Stimulated activated naive CD4-positive, alpha-beta T cell (primary cell): ENCODE measurements around the gene PPM1N.
A peak's percentile ranks its signal among the peaks of the same experiment; 100 is the strongest.

Experiments
- DNase-seq, 6 experiments: peaks; one replicate each; lab custom pipeline; 2025; lab: John Stamatoyannopoulos, UW

Gene PPM1N

DNA sequence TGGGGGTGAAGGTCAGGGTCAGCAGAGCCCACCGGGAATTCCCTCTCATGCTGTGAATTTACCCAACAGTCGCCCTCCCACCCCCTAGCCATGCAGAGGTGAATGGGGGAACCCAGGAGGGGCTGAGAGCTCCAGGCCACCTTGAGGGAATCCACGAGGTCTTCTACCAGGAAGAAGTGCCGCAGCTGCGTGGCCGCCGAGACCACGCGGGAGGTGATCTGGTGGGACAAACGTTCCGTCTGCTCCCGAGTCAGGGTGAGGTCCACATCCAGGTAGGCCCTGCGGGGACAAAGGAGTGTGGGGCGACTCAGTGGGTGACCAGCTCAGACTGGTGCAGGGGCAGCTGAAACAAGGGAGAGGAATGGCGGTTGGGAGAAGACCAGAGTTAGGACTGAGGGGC lies 9.5 kb upstream of the PPM1N start:
- no peak for DNase-seq

DNA sequence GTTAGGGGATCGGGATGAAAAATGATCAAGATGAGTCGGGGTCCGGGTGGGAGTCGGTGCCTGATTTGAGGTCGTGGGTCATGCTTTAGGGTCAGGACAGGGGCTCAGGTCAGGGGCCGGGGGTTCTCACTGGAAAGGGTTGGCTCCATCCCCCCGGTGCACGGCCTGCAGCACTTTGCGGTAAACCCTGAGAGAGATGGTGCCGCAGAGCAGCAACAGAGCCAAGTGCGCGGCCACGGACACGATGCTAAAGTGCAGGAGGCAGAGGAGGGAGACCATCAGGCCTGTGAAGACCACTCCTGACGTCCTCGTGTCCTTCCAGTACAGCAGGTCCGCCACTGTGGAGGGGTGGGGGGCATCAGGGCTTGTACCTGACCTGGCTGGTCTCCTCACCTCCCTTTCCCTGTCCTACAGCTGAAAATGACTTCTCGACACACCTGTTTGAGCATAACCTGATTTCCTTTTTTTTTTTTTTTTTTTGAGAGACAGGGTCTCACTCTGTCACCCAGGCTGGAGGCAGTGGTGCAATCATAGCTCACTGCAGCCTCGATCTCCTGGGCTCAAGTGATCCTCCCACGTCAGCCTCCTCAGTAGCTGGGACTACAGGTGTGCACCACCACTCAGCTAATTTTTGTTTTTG lies 8.9 kb upstream of the PPM1N start:
- DNase-seq, result no peak

DNA sequence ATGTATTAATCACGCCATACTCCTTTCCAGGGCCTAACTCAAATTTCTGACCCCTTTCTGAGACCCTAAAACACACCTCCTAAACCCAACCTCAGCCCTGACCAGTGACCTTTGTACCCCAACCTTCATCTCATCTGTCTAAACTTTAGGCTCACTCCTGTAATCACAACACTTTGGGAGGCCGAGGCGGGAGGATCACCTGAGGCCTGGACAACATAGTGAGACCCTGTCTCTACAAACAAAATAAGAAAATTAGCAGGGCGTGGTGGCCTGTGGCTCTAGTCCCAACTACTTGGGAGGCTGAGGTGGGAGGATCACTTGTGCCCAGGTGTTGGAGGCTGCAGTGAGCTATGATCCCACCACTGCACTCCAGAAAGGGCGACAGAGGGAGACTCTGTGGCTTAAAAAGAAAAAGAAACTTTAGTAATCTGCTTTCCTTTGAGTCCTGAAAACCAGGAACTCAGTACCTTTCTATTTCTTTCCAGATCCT lies 6.1 kb upstream of the PPM1N start:
- no peak for DNase-seq

DNA sequence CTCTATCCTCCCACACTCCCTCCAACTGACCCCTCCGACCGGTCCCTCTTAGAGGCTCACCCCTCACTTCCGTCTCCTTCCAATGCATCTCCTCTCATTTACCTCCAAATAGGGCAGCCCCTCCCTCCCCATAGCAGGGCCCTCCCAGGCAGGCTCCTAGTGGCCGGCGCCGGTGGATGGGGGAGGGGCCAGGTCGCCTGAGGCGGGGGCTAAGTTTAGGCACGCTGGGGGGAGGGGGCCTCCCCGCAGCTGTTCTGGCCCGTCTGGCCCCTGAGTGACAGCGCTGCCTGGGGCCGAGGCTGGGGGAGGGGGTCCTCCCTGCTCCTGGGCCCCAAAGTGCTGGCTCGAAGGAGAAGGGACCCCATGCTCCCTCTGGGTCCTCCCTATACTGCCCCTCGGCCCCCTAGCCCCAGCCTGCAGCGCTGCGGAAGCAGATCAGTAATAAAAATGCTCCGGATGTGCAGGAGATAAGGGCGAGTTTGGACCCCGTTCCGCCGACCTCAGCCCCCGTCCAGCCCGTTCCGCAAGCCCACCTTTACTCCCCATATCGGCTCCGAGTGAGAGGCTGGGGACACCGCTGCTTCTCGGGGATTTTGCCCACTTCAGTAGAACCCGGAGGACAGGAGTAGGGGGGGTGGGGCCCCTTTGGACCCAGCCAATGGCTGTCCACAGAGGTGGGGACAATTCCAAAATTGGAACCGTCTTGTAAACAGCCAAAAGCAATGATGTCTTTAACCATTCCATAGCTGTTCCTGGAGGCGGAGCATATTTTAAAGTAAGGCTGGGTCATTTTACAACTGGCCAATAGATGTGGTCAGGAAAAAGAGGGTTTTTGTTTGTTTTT lies 5.4 kb upstream of the PPM1N start:
- DNase-seq, result no peak

DNA sequence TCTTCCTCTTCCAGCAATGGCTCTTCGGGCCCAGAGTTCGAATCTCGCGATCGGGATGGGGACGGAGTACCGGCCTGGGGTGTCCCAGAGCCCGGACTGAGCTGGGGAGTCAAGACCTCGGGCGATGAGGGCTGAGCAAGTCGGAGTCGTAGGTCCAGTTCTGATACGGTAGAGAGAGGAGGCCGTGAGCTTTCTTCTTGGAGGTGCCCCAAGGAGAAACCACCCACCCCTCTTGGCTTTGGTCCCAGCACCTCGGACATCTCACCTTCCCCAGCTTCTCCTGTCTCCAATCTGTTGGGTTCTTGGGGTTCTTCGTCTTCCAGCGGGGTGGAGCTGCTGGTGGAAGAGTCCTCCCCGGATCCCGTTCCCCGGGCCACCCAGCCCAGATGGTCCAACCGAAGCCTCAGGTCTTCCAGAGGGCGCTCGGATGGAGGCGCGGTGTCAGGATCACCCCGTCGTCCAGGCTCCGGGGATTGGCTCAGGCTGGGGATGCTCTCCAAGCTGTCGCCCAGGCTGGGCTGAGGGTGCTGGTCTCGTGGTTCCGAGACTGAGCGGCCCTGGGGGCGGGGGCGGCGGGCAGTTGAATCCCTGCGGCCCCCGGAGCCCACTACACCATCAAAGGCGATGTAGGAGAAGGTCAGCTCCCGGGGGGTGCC lies 3.9 kb upstream of the PPM1N start:
- no peak for DNase-seq

DNA sequence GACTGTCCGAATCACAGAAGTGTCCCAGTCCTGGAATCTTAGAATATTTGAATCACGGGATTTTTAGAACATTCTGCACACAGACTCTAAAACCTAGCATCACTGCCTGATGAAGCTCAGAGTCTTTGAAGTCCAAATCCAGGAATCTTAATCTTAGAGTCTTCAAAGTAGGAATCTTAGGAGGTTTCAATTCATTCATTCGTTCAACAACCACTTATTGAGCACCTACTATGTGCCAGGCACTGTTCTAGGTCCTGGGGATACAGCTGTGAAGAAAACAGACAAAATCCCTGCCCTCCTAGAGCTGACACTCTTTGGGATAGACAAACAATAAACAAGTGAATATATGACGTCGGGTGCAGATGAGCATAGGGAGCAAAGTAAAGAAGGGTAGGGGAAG lies 3.1 kb upstream of the PPM1N start:
- DNase-seq, result no peak

DNA sequence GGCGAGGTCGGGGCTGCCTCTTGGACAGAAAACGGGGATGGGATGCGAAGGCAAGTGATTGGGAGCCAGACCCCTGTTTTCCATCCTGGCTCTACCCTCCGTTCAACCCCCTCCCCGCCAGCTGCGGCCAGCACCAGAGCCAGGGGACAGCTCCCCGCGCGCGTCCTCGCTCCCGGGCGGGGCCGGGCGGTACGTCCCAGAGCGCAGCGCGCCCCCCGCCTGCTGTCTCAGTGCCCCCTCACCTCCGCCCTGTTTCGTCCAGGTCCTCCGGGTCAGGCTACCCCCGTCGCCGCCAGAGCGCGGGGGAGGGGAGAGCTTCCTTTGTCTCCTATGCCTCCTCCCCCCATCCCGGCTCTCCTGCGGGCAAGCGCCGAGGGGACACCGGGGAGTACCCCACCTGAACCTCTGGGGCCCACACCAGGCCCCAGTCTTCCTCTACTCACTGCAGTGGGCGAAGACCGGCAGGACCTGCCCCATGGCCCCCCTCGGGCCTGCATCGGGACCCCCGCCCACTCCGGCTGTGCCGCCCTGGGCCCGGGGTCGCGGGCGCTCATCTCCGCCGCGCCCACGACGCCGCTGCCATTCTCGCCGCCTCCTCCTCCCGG lies 1.8 kb upstream of the PPM1N start:
- peak; percentile 18 to 66 (median 40) for DNase-seq

DNA sequence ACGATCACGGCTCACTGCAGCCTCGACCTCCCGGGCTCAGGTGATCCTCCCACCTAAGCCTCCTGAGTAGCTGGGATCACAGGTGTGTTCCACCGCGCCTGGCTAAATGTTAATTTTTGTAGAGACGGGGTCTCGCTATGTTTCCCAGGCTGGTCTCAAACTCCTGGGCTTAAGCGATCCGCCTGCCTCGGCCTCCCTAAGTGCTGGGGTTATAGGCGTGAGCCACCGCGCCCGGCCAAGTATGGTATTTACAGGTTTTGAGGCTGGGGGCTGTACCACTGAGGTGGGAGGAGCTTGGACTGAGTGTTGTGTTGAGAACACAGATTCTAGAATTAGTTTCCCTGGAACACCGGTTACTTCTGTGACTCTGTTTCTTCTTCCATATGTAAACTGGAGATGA lies 452 bp upstream of the PPM1N start:
- DNase-seq, result no peak

DNA sequence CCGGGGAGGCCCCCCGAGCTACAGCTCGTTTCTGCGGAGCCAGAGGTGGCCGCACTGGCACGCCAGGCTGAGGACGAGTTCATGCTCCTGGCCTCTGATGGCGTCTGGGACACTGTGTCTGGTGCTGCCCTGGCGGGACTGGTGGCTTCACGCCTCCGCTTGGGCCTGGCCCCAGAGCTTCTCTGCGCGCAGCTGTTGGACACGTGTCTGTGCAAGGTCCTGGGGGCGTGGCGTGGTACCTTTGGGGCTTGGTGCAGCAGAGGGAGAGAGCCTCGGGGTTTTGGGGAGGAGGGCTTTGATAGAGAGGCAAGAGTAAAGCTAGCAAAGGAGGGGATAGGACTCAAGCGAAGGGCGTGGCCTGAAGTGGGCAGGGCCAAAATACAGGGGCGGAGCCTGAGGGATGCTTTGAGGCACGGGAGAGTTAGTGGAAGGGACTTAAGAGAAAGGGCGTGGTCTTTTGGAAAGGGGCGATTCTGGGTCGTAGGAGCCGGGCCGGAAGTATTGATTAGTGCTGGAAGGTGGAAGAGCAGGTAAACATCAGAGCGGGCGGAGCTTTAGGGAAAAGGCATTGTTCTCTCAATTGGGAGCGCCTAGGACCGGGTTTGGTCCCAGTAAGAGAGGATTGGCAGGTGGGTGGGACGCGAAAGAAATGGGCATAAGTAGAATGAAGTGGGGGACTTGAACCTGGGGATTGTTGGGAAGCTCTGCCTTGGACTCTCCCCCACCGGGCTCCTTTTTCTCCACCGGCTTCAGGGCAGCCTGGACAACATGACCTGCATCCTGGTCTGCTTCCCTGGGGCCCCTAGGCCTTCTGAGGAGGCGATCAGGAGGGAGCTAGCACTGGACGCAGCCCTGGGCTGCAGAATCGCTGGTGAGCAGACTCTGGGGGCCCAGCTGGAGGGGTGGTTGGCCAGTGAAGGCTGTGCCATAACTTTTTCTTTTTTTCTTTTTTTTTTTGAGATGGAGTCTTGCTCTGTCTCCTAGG lies 1.2 kb downstream of the PPM1N start:
- DNase-seq, result peak; percentile 44 to 69 (median 53)

DNA sequence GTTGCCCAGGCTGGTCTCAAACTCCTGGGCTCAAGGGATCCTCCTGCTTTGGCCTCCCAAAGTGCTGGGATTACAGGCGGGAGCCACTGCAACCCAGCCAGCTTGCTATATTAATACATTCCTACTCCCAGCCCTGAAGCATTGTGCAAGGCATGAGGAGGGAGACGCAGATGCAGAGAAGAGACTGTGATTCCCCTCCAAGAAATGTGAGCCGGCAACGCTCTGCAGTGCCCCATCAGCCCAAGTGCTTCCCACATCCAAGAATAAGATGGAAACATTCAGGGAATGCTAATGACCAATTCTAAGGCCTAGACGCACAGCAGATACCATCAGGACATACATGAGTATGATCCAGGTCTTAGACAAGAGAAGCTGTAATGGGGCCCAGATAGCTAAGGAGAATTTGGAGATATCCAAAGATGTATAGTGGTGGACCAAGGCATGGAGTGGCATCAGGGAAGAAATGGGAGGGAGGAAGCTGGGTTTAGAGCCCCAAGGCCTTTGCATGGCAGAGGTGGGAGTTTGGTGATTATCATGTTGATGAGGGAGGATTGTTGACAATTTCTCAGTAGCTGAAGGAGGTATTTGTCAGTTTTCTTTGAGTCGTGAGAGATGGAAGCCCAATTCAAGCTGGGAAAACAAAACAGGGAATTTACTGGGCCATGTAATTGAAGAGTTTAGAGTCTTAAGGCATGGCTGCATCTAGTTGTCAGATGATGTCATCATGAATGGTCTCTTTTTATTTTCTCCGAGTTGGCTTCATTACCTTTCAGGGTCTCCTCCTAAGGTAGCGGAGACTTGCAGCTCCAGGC lies 2.9 kb downstream of the PPM1N start:
- no peak for DNase-seq

DNA sequence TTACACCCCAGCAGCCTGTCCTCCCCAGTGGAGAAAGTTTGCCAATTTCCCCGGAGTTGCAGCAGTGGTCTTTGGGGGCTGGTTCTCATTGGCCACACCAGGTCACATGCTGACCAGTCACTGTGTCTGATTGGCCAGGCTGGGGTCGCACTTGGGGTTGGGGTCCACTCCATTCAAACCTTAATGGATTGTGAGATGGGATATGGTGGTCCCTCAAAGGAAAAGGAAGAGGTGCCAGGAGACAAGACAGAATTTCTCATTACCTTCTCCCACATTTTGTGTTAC lies 3.4 kb downstream of the PPM1N start:
- no peak for DNase-seq

DNA sequence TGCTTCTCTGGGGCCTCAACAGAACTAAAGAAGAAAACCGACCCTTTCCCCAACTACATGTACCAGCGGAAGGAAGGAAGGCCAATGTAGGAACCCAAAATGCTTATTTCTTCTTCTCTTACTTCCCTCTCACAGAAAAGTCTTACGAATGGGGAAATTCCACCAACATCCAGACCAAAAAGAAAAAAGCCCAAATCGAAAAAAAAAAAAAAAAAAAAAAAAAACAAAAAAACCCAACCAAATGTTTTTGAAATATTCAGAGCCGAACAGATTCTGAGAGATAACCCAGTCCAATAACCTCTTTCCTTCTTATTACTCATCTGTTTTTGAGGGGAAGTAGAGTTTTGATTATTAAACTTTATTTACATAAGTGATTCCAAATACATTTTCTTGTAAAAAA lies 3.9 kb downstream of the PPM1N start:
- DNase-seq, result no peak

DNA sequence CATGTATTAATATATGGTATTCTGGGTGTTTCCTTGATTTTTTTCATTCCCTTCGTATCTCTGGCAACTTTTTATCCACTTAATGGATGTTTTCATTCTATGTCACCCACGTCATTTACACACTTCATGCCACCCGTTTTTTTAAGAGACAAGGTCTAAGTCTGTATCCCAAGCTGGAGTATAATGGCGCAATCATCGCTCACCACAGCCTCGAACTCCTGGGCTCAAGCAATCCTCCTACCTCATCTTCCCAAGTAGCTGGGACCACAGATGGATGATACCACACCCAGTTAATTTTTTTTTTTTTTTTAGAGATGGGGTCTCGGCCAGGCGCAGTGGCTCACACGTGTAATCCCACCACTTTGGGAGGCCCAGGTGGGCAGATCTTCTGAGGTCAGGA lies 5.7 kb downstream of the PPM1N start:
- no peak for DNase-seq

DNA sequence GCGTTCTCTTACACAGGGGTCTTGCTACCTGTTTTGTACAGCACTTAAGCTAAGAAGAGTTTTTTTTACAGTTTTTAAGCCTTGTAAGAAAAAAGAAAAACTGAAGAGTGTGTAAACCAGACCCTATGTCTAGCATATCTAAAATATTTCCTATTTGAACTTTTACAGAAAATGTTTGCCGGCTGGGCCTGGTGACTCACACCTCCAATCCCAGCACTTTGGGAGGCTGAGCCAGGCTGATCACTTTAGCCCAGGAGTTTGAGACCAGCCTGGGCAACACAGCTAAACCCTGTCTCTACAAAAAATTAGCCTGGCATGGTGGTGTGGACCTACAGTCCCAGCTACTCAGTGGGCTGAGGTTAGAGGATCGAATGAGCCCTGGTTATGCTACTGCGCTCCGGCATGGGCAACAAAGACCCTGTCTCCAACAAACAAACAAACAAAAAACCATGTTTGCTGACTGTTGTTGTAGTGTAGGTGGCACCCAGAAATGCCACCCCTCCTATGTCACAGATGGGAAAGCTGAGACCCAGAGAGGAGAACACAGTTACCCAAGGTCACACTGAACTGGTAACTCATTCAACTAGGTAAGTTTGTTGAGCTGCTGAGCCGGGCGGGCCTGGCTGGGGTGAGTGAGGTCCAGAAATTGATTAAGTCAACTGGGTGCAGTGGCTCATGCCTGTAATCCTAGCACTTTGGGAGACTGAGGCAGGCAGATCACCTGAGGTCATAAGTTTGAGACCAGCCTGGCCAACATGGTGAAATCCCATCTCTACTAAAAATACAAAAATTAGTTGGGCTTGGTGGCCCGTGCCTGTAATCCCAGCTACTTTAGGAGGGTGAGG lies 7.1 kb downstream of the PPM1N start:
- DNase-seq, result no peak

DNA sequence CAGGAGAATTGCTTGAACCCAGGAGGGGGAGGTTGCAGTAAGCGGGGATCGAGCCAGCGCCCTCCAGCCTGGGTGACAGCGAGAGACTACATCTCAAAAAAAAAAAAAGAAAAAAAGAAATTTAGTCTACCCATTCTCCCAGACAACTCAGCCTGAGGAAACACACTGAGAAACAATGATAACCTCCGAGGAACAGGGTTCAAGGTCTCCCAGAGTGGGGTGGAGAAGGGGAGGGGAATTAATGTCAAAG lies 7.7 kb downstream of the PPM1N start:
- no peak for DNase-seq

DNA sequence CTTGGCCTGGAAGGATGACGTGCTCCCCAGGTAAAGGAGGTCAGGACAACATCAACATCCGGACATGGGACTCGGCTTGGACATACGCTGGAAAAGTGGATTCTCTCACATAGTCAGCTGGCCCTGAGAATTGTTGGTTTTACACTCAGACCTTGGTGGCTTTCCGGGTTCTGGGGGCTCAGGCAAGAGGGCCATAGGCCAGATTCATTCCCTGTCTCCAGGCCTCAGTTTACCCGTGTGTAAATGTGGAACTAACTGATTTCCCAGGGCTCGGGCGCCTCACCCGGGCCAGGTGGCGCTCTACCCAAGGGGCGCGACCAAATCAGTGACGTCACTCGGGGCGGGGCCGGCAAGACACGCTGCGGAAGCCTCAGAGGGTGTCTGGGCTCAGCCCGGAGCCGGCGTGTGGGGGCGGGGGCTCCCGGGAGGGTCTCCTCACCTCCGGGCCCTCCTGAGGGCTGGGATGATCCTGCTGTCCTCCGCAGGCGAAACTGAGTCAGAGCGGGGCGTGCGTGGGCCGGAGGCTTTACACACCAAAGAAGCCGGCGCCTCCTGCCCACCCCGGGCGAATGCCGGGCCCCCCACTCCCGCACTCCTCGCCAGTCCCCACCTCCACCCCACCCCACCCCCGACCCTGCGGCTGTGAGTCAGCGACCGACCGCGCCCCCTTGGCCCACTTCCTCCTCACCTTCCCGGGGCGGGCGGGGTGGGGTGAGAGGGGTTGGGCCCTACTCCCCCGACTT lies 8.2 kb downstream of the PPM1N start:
- peak; percentile 94 to 99 (median 96) for DNase-seq

DNA sequence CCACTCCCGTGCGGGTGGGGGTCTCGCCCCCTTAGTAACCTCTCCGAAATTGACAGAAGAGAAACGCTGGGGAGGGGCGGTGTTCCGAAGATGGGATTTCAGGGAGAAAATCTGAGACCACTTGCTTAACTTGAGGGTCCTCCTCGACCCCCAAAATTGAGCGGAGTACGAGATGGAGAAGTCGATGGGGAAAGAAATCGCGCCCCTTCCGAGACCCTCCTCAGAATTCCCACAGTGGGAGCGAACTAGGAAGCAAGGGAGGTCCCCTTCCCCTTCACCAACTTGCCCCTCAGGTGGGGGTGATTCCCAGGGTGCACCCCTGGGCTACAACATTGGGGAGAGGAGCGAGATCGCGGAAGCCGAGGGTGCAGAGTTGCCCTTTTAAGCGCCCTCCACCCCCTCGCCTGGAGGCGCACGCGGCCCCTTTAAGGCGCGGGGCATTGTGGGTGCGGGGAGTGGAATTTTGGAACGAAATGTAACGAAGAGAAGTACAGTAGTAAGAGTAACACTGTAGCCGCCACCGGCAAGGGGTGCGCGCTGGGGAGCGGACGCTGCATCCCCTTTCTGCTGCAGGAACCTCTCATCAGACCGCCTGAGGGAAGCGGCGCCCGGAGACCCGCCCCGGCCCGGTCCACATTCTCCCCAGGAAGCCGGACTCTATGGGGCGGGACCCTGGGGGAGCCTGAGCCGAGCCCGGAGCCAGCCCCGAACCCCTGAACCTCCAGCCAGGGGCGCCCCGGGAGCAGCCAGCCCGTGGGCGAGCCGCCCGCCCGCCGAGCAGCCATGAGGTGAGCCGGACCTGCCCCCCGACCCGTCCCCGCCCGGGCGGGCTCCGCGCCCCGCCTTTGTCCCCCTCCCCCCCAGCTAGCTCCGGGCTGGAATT lies 9.0 kb downstream of the PPM1N start, which contains the start of gene VASP:
Gene VASP, plus strand, starts transcription at position 491 of the 883 bp plus-strand sequence. Its CDS starts 293 bp downstream, at position 784.
- peak; percentile 86 to 94 (median 91) for DNase-seq

DNA sequence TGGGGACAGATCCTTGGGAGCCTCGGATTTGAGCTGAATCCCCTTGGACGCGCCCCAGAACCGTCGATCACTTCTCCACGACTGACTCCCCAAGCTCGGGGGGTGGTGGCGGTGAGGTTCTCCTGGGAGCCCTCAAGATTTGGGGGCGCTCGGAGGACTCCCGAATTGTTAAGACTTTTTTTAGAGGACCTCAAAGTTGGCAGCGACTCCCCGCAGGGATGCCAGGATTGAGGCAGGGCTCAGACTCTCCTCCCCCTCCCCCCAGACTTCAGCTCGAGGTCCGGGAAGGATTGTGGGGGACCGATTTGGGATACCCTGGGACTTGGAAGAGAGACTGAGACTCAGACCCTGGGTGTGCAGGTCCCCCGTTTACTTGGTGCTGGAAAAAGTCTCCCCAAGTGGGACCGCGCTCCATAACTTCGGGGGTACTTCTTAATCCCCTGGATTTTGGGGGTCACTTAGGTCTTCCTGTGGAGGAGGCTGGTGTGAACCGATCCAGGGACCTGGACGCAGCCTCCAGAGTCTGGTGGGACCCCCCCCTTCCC lies 9.7 kb downstream of the PPM1N start:
- DNase-seq, result no peak
